ENCODE data around the gene HELZ2. TPM values are rescaled to one million over a fixed set of nuclear protein-coding genes. Genes with fewer than 3 reads are reported as not detected.
"Not testable (repeated sequence)": the region's sequence is repeated elsewhere in the genome, so short reads cannot be mapped to it uniquely, and the experiment has no call there.

The HELZ2 gene
- total RNA-seq, 4 donors from 2014 or later: 24.3 to 45.5 (median 36.0) TPM

DNA sequence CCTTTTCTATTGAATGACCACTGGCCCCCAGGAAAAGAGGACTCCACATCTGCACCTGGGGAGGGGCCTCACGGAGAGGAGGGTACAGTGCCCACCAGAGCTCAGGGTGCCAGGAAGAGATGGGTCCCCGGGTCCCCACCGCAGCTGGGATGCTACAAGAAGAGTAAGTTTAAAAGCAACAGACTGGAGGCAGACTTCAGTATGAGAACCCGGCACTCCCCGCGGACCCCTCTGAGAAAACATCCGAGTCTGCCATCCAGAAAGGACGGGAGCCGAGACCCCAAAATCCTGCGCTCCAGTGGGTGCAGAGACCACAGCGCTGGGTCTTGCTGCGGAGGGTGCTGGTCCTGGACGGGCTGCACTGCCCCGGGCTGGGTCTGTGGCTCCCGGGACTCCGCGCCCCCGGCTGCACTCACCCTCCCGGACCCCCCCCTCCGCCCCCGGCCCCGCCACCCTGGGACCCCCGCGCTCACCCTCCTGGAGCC, 350 bp downstream of the HELZ2 start:
- H3K9me3 ChIP-seq: no peaks in the 10 kb centered on the region
- peaks cover 10 to 30% of the 10 kb centered on the region in 2 donors for H3K4me1 ChIP-seq
- intact Hi-C loops (cut with DNase I): loop anchor here (10.0 kb wide), 1 partner anchor 71 kb away; no protein-coding TSS in a partner anchor
- H3K27me3 ChIP-seq: no peaks in the 10 kb centered on the region
- DNase-seq: no peak
- 3 to 6% methylated on average over 6 to 13 of the region's 24 CpGs for WGBS, 2 donors
- peak overlapping the region in 2 of 3 donors; percentile 50 to 83 for H3K4me3 ChIP-seq (replicated peaks in 1 of 3)
- TF ChIP-seq, protein P1, sequence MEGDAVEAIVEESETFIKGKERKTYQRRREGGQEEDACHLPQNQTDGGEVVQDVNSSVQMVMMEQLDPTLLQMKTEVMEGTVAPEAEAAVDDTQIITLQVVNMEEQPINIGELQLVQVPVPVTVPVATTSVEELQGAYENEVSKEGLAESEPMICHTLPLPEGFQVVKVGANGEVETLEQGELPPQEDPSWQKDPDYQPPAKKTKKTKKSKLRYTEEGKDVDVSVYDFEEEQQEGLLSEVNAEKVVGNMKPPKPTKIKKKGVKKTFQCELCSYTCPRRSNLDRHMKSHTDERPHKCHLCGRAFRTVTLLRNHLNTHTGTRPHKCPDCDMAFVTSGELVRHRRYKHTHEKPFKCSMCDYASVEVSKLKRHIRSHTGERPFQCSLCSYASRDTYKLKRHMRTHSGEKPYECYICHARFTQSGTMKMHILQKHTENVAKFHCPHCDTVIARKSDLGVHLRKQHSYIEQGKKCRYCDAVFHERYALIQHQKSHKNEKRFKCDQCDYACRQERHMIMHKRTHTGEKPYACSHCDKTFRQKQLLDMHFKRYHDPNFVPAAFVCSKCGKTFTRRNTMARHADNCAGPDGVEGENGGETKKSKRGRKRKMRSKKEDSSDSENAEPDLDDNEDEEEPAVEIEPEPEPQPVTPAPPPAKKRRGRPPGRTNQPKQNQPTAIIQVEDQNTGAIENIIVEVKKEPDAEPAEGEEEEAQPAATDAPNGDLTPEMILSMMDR (IDR thresholded peaks at IDR 0.05): no peak
- no peak for TF ChIP-seq POLR2A (IDR thresholded peaks at IDR 0.05)
- no peaks in the 10 kb centered on the region for H3K36me3 ChIP-seq
- peak overlapping the region; percentile 42 to 72 (median 58) for H3K27ac ChIP-seq

DNA sequence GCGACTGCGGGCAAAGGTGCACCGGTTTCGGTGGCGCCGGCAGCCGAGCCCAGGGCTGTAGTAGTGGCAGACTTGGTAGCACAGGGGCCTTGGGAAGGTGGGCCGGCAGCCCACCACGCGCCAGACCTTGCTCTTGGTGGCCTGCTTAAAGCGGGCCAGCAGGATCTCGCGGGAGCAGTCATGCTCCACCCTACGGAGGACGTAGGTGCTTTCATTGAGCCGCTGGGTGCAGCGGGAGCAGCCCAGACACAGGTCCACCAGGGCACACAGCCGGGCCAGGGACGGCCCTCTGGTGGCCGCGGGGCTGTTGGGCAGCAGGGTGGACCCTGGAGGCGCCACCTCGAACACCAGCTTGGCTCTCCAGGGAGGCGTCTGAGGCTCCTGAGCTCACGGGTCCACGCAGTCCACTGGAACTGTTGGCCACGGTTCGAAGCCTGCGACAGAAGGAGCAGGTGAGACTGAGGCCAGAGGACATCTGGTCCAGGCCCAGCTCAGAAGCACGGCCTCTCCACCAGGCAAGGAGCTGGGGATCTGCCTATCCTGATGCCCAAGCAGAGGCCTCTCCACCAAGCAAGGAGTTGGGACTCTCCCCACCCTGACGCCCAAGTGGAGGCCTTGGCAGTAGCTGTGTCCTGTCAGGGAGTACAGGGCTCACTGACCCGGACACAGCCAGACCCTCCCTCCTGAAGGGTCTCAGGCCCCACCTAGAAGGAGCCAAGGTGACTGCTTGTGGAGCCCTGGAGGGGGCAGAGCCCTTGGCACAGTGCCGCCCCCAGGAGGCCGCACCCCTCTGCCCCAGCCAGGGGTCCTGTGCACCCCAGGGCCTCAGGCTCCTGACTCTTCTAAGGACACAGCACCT, 1.0 kb downstream of the HELZ2 start:
- H3K27me3 ChIP-seq: no peaks in the 10 kb centered on the region
- no peak for DNase-seq
- H3K9me3 ChIP-seq: no peaks in the 10 kb centered on the region
- intact Hi-C loops (cut with DNase I): loop anchor here (10.0 kb wide), 1 partner anchor 72 kb away; no protein-coding TSS in a partner anchor
- TF ChIP-seq, protein P1 (IDR thresholded peaks at IDR 0.05): no peak
- TF ChIP-seq POLR2A (IDR thresholded peaks at IDR 0.05): no peak
- no peaks in the 10 kb centered on the region for H3K36me3 ChIP-seq
- peak overlapping the region in 2 of 3 donors; percentile 50 to 83 for H3K4me3 ChIP-seq (replicated peaks in 1 of 3)
- H3K27ac ChIP-seq: peak overlapping the region in 1 of 3 donors; percentile 72
- 70 to 80% methylated on average over 6 to 14 of the region's 34 CpGs for WGBS, 2 donors
- H3K4me1 ChIP-seq: peaks cover 10 to 30% of the 10 kb centered on the region in 2 donors

DNA sequence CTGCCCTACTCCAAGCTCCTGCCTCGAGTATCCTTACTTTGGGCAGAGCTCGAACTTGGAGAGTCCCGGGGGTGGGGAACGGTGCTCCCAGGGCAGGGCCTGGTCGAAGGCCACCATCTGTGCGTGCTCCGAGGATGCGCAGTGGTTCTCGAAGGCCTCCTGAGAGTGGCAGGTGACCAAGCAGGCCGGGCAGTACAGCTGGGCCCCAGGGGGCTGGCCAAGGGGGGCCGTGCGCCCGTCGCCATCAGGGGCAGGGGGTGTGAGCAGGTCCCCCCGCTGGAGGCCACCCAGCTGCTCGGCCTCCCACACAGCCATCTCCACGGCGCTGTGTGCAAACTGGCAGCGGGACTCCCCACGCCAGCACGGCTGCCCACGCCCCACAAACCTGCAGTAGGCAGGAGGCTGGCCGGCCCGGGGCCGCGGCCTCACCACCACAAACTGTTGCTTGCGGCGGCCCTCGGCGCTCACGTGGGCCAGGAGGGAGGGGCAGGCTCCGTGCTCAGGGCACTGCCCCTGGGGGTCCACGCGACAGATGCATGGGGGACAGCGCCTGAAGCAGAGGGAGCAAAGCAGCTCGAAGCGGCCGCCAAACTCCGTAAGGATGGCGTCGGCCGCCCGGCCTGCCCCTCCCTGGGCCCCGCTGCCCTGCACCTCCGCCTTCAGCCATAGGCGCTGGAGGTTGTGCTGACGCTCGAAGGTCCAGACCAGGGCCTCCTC, 1.8 kb downstream of the HELZ2 start:
- no peaks in the 10 kb centered on the region for H3K36me3 ChIP-seq
- H3K4me1 ChIP-seq: peaks cover 10 to 25% of the 10 kb centered on the region in 2 donors
- H3K27ac ChIP-seq: no peak overlapping the region
- intact Hi-C loops (cut with DNase I): loop anchor here (10.0 kb wide), 1 partner anchor 73 kb away; no protein-coding TSS in a partner anchor
- H3K9me3 ChIP-seq: no peaks in the 10 kb centered on the region
- H3K4me3 ChIP-seq (replicated peaks in 1 of 3): no peak overlapping the region
- H3K27me3 ChIP-seq: no peaks in the 10 kb centered on the region
- no peak for DNase-seq
- TF ChIP-seq POLR2A (IDR thresholded peaks at IDR 0.05): no peak
- TF ChIP-seq, protein P1 (IDR thresholded peaks at IDR 0.05): no peak
- 95 to 100% methylated on average over 1 to 8 of the region's 48 CpGs for WGBS, 2 donors

DNA sequence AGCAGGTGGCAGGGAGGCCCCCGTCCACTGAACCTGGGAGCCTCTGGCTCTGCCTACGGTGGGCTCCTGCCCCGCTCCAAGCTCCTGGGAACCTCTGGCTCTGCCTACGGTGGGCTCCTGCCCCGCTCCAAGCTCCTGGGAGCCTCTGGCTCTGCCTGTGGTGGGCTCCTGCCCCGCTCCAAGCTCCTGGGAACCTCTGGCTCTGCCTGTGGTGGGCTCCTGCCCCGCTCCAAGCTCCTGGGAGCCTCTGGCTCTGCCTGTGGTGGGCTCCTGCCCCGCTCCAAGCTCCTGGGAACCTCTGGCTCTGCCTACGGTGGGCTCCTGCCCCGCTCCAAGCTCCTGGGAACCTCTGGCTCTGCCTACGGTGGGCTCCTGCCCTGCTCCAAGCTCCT, 3.0 kb downstream of the HELZ2 start:
- not testable (repeated sequence) for H3K27ac ChIP-seq; H3K9me3 ChIP-seq; DNase-seq; H3K4me3 ChIP-seq (replicated peaks in 1 of 3); H3K27me3 ChIP-seq; H3K36me3 ChIP-seq
- WGBS, 2 donors: no CpG with 5 or more reads among the region's 11 CpGs
- intact Hi-C loops (cut with DNase I): loop anchor here (10.0 kb wide), 1 partner anchor 74 kb away; no protein-coding TSS in a partner anchor
- peaks cover 10 to 20% of the 10 kb centered on the region in 2 donors for H3K4me1 ChIP-seq

DNA sequence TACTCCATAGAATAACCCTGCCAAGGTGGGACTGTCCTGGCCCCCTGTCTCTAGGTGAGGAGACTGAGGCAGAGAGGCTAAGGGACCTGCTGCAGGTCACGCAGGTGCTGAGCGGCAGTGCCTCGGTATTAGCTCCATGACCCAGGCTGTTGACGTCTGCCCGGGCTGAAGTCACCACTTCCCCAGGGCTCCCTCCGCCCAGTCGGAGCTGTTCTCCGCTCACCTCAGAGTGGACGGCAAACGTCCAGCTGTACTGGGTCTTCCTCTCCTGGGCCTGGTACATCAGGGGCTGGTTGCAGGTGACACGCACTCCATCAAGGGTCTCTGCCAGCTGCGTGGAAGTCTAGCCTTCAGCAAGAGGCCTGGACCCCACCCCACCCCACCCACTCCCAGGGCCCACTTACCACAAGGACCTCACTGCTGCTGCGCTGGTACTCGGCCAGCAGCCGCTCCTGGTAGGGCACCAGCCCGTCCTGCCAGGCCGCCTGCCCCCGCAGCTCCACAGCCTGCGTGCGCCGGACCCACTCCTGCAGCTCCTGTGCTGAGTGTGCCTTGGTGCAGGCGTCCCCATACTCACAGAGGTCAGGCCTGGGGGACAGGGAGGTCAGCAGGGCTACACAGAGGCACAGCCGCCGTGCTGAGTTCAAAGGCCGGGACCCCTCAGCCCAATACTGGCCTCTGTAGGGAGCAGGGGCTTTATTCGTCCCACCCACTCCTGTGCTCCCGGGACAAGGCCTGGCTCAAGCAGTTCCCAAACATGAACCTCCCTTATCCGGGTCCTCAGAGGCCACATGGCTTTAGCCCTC, 3.6 kb downstream of the HELZ2 start:
- TF ChIP-seq, protein P1 (IDR thresholded peaks at IDR 0.05): no peak
- TF ChIP-seq POLR2A (IDR thresholded peaks at IDR 0.05): no peak
- no peak for DNase-seq
- Histone ChIP-seq H3K4me3 (replicated peaks in 1 of 3) (no peak overlapping the region), H3K27me3 (no peaks in the 10 kb centered on the region), H3K27ac (no peak overlapping the region), H3K36me3 (peaks cover 0 to 4% of the 10 kb centered on the region in 2 donors), H3K9me3 (no peaks in the 10 kb centered on the region), H3K4me1 (peaks cover 10 to 20% of the 10 kb centered on the region in 2 donors)
- intact Hi-C loops (cut with DNase I): loop anchor here (10.0 kb wide), 1 partner anchor 74 kb away; no protein-coding TSS in a partner anchor
- 92% methylated on average over 12 of the region's 28 CpGs for WGBS, 2 donors
